HG03342 (cell line): ENCODE measurements around the gene INPP5A.

Experiments used
- ATAC-seq: cut with Tn5 transposase; IDR thresholded peaks from one replicate; pipeline ENCODE4 v1.9.1; 2021; ENCODE audit warnings: mild to moderate bottlenecking, moderate library complexity; ENCODE audit not compliant: unreplicated experiment

The INPP5A gene

GRCh38 chr10:132685101-132685891 lies 147.7 kb downstream of the INPP5A start:
- no peak for ATAC-seq

GRCh38 chr10:132685921-132686680 lies 148.5 kb downstream of the INPP5A start:
- ATAC-seq: no peak

GRCh38 chr10:132687181-132687892 lies 149.8 kb downstream of the INPP5A start:
- ATAC-seq: no peak

- ATAC-seq: no peak
Measured at GRCh38 chr10:132687893-132688579, 150.4 kb downstream of the INPP5A start.

- ATAC-seq: no peak
Measured at GRCh38 chr10:132688580-132689420, 151.2 kb downstream of the INPP5A start.

- no peak for ATAC-seq
Measured at GRCh38 chr10:132689721-132690360, 152.3 kb downstream of the INPP5A start.

GRCh38 chr10:132690401-132690800 lies 152.8 kb downstream of the INPP5A start:
- no peak for ATAC-seq

- ATAC-seq: no peak
Measured at GRCh38 chr10:132690821-132691610, 153.4 kb downstream of the INPP5A start.

GRCh38 chr10:132691711-132692153 lies 154.1 kb downstream of the INPP5A start:
- no peak for ATAC-seq

- no peak for ATAC-seq
Measured at GRCh38 chr10:132692311-132692710, 154.7 kb downstream of the INPP5A start.

- no peak for ATAC-seq
Measured at GRCh38 chr10:132693676-132694075, 156.1 kb downstream of the INPP5A start.

GRCh38 chr10:132696204-132696603 lies 158.6 kb downstream of the INPP5A start:
- no peak for ATAC-seq

GRCh38 chr10:132696728-132697577 lies 159.4 kb downstream of the INPP5A start:
- no peak for ATAC-seq

- no peak for ATAC-seq
Measured at GRCh38 chr10:132697578-132698200, 160.1 kb downstream of the INPP5A start.

- no peak for ATAC-seq
Measured at GRCh38 chr10:132698211-132698751, 160.7 kb downstream of the INPP5A start.

GRCh38 chr10:132698761-132699391 lies 161.3 kb downstream of the INPP5A start:
- no peak for ATAC-seq
